ENCODE results near the gene CSMD2. TPM values are rescaled to one million over a fixed set of nuclear protein-coding genes. Genes with fewer than 3 reads are reported as not detected.

The CSMD2 gene
- total RNA-seq, 1 experiment from 2014 or later, result not detected

DNA sequence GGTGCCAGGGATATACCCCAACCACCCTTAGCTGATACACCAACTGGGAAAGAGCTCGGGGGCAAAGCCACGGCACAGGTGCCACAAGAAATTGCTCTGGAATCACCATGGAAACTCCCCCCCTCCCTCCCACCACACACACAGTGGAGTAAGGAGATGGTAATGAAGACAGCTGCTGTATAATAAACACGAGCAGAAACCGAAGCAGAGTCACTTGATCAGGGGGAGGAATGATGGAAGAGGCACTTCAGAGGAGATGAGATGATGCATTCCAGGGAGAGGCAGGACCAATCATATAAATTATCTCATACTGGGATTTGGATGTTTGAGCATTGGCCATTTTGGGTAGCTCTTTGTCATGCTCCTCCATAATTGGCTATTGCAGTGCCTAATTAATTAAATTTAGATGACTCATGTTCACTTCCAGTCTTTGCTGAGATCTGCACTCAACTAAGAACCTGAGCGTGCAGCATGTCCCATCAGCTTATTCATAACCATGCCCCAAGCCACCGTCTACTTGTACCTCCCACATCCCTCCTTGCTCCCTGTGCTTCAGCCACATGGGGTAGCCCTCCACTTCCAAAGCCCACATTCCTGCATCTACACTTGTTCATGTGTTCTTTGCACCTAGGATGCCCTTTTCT, 503.1 kb downstream of the CSMD2 start:
- TF ChIP-seq, protein P1, sequence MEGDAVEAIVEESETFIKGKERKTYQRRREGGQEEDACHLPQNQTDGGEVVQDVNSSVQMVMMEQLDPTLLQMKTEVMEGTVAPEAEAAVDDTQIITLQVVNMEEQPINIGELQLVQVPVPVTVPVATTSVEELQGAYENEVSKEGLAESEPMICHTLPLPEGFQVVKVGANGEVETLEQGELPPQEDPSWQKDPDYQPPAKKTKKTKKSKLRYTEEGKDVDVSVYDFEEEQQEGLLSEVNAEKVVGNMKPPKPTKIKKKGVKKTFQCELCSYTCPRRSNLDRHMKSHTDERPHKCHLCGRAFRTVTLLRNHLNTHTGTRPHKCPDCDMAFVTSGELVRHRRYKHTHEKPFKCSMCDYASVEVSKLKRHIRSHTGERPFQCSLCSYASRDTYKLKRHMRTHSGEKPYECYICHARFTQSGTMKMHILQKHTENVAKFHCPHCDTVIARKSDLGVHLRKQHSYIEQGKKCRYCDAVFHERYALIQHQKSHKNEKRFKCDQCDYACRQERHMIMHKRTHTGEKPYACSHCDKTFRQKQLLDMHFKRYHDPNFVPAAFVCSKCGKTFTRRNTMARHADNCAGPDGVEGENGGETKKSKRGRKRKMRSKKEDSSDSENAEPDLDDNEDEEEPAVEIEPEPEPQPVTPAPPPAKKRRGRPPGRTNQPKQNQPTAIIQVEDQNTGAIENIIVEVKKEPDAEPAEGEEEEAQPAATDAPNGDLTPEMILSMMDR (conservative IDR thresholded peaks at IDR 0.05), result no peak
- no peak overlapping the region for H3K4me2 ChIP-seq
- H3K27ac ChIP-seq, result no peak overlapping the region
- no TSS peak for BruUV-seq (replicated peaks)
- peaks cover 71% of the 10 kb centered on the region for H3K27me3 ChIP-seq (ENCODE audit: insufficient read depth, low read depth)
- no peaks in the 10 kb centered on the region for H3K9me3 ChIP-seq (ENCODE audit: insufficient read depth, low read depth)
- DNase-seq, result no peak
- no peak overlapping the region for H2AFZ ChIP-seq
- H4K20me1 ChIP-seq (ENCODE audit: insufficient read depth), result no peaks in the 10 kb centered on the region
- POLR2A ChIA-PET (ENCODE audit: unreplicated experiment), result no interaction called here
- H3K4me3 ChIP-seq, result no peak overlapping the region
- no peaks in the 10 kb centered on the region for H3K4me1 ChIP-seq (replicated peaks; ENCODE audit: insufficient read depth)
- intact Hi-C loops (cut with micrococcal nuclease; ENCODE audit: unreplicated experiment), result no loop called here
- no peaks in the 10 kb centered on the region for H3F3A ChIP-seq (ENCODE audit: insufficient read depth, low read depth)
- CTCF ChIA-PET, result interaction anchor here (0.6 kb wide), 1 partner anchor 161 kb away, joined by 4 read pairs; no protein-coding TSS in a partner anchor
- H3K36me3 ChIP-seq (ENCODE audit: low read depth), result no peaks in the 10 kb centered on the region
- H3K79me2 ChIP-seq (ENCODE audit: low read depth), result no peaks in the 10 kb centered on the region
- no peaks in the 10 kb centered on the region for H3K9me2 ChIP-seq (ENCODE audit: insufficient read depth)

DNA sequence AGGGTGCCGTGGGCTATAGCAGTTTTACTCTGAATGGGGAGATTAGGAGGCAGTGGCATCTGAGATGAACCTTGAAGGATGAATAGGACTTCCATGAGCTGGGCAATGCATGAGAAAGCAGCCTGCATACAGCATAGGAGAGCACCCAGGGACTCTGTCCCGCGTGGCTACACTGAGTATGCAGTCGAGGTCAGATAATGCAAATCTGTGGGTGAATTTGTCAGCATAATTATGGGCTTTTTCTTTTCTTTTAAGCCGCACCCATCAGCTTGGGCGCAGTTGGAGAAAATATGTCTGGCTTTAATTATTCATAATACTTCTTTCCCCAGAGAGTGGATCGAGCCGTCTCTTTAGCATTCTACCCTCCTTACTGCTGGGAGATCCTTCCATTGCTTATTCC, 504.1 kb downstream of the CSMD2 start:
- no peak overlapping the region for H3K4me3 ChIP-seq
- TF ChIP-seq, protein P1 (conservative IDR thresholded peaks at IDR 0.05), result no peak
- no peak for TF ChIP-seq EZH2 (IDR thresholded peaks at IDR 0.05; ENCODE audit: low read depth)
- BruUV-seq (replicated peaks), result no TSS peak
- no peak overlapping the region for H2AFZ ChIP-seq
- H3K4me1 ChIP-seq (replicated peaks; ENCODE audit: insufficient read depth), result no peaks in the 10 kb centered on the region
- H3K9me2 ChIP-seq (ENCODE audit: insufficient read depth), result no peaks in the 10 kb centered on the region
- H3F3A ChIP-seq (ENCODE audit: insufficient read depth, low read depth), result no peaks in the 10 kb centered on the region
- CTCF ChIA-PET, result no interaction called here
- no peaks in the 10 kb centered on the region for H3K9me3 ChIP-seq (ENCODE audit: insufficient read depth, low read depth)
- H3K27me3 ChIP-seq (ENCODE audit: insufficient read depth, low read depth), result peaks cover 68% of the 10 kb centered on the region
- H3K79me2 ChIP-seq (ENCODE audit: low read depth), result no peaks in the 10 kb centered on the region
- DNase-seq, result no peak
- H4K20me1 ChIP-seq (ENCODE audit: insufficient read depth), result no peaks in the 10 kb centered on the region
- POLR2A ChIA-PET (ENCODE audit: unreplicated experiment), result no interaction called here
- no peak overlapping the region for H3K27ac ChIP-seq
- intact Hi-C loops (cut with micrococcal nuclease; ENCODE audit: unreplicated experiment), result no loop called here
- H3K4me2 ChIP-seq, result no peak overlapping the region
- no peaks in the 10 kb centered on the region for H3K36me3 ChIP-seq (ENCODE audit: low read depth)

DNA sequence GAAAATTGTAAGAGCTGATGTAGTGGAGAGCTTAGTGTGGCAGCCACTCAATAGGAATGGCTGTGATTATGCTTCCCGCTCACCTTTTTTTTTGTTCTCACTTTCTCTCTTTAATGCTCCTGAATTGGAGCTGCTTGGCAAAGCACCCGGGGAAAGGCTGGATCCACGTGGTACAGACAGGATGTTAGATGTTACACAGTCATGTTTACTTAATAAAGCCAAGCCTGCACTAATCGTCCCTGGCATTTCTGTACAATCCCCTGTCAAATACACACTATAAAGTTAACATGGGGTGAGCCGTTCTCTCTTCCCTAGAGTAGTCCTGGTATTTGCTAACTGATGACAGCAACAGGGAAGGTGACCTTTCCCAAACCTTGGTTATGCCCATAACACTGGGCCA, 504.8 kb downstream of the CSMD2 start:
- no TSS peak for BruUV-seq (replicated peaks)
- TF ChIP-seq, protein P1 (conservative IDR thresholded peaks at IDR 0.05), result no peak
- no peak for TF ChIP-seq EZH2 (IDR thresholded peaks at IDR 0.05; ENCODE audit: low read depth)
- Histone ChIP-seq H3K9me3 (ENCODE audit: insufficient read depth, low read depth) (no peaks in the 10 kb centered on the region), H3K27ac (no peak overlapping the region), H3K4me2 (no peak overlapping the region), H3K79me2 (ENCODE audit: low read depth) (no peaks in the 10 kb centered on the region), H4K20me1 (ENCODE audit: insufficient read depth) (no peaks in the 10 kb centered on the region), H3K4me3 (no peak overlapping the region), H2AFZ (no peak overlapping the region), H3F3A (ENCODE audit: insufficient read depth, low read depth) (no peaks in the 10 kb centered on the region), H3K4me1 (replicated peaks; ENCODE audit: insufficient read depth) (no peaks in the 10 kb centered on the region), H3K9me2 (ENCODE audit: insufficient read depth) (no peaks in the 10 kb centered on the region), H3K27me3 (ENCODE audit: insufficient read depth, low read depth) (peaks cover 69% of the 10 kb centered on the region), H3K36me3 (ENCODE audit: low read depth) (no peaks in the 10 kb centered on the region)
- ChIA-PET POLR2A (ENCODE audit: unreplicated experiment) (no interaction called here), CTCF (no interaction called here)
- intact Hi-C loops (cut with micrococcal nuclease; ENCODE audit: unreplicated experiment), result no loop called here
- DNase-seq, result no peak

Data from PC-9 (cell line).